HEK293 (cell line): ENCODE measurements around the gene SFTPA1.

Experiments used
- KLF8 ChIP-seq: fragments of 450-650 bp; formaldehyde crosslinking; IDR thresholded peaks from 2 replicates; pipeline ENCODE4 v1.5.1; 2016; ENCODE audit warnings: missing biosample characterization, missing genetic modification characterization
- KLF9 ChIP-seq: fragments of 450-650 bp; formaldehyde crosslinking; IDR thresholded peaks from 2 replicates; pipeline ENCODE4 v1.5.1; 2016; ENCODE audit warnings: missing biosample characterization, missing genetic modification characterization, low read depth
- YY1 ChIP-seq: fragments of 450-650 bp; formaldehyde crosslinking; IDR thresholded peaks from 2 replicates; pipeline ENCODE4 v1.5.1; 2018; ENCODE audit warnings: missing biosample characterization, missing genetic modification characterization
- ZNF121 ChIP-seq: fragments of 450-650 bp; formaldehyde crosslinking; IDR thresholded peaks from 2 replicates; pipeline ENCODE4 v1.5.1; 2016; ENCODE audit warnings: missing biosample characterization, missing genetic modification characterization
- ZNF133 ChIP-seq: fragments of 450-650 bp; formaldehyde crosslinking; IDR thresholded peaks from 2 replicates; pipeline ENCODE4 v1.5.1; 2016; ENCODE audit warnings: missing biosample characterization, missing genetic modification characterization
- ZNF174 ChIP-seq: fragments of 450-650 bp; formaldehyde crosslinking; IDR thresholded peaks from 2 replicates; pipeline ENCODE4 v1.5.0; 2017; ENCODE audit warnings: missing biosample characterization, mild to moderate bottlenecking, missing genetic modification characterization
- ZNF211 ChIP-seq: fragments of 450-650 bp; formaldehyde crosslinking; IDR thresholded peaks from 2 replicates; pipeline ENCODE4 v1.5.1; 2016; ENCODE audit warnings: low read depth, missing biosample characterization, missing genetic modification characterization
- ZNF560 ChIP-seq: fragments of 450-650 bp; formaldehyde crosslinking; IDR thresholded peaks from 2 replicates; pipeline ENCODE4 v1.5.1; 2017; ENCODE audit warnings: missing biosample characterization, missing genetic modification characterization, borderline replicate concordance
- ZNF768 ChIP-seq: fragments of 450-650 bp; formaldehyde crosslinking; IDR thresholded peaks from 2 replicates; pipeline ENCODE4 v1.5.1; 2018; ENCODE audit warnings: missing biosample characterization, mild to moderate bottlenecking, missing genetic modification characterization
- TF ChIP-seq, protein P1 (sequence below): fragments of 450-650 bp; formaldehyde crosslinking; IDR thresholded peaks from 2 replicates; pipeline ENCODE4 v1.5.1; 2016; ENCODE audit warnings: missing biosample characterization, missing genetic modification characterization
- TF ChIP-seq, protein P2 (sequence below): fragments of 450-650 bp; formaldehyde crosslinking; IDR thresholded peaks from 2 replicates; pipeline ENCODE4 v1.5.1; 2016; ENCODE audit warnings: missing biosample characterization, missing genetic modification characterization
- TF ChIP-seq, protein P3 (sequence below): fragments of 450-650 bp; formaldehyde crosslinking; IDR thresholded peaks from 2 replicates; pipeline ENCODE4 v1.5.1; 2016; ENCODE audit warnings: missing biosample characterization, missing genetic modification characterization
- TF ChIP-seq, protein P4 (sequence below): fragments of 450-650 bp; formaldehyde crosslinking; IDR thresholded peaks from 2 replicates; pipeline ENCODE4 v1.5.1; 2017; ENCODE audit warnings: missing biosample characterization, mild to moderate bottlenecking, missing genetic modification characterization, moderate library complexity
- TF ChIP-seq, protein P5 (sequence below): fragments of 450-650 bp; formaldehyde crosslinking; IDR thresholded peaks from 2 replicates; pipeline ENCODE4 v1.5.1; 2017; ENCODE audit warnings: missing biosample characterization, missing genetic modification characterization

DNA sequence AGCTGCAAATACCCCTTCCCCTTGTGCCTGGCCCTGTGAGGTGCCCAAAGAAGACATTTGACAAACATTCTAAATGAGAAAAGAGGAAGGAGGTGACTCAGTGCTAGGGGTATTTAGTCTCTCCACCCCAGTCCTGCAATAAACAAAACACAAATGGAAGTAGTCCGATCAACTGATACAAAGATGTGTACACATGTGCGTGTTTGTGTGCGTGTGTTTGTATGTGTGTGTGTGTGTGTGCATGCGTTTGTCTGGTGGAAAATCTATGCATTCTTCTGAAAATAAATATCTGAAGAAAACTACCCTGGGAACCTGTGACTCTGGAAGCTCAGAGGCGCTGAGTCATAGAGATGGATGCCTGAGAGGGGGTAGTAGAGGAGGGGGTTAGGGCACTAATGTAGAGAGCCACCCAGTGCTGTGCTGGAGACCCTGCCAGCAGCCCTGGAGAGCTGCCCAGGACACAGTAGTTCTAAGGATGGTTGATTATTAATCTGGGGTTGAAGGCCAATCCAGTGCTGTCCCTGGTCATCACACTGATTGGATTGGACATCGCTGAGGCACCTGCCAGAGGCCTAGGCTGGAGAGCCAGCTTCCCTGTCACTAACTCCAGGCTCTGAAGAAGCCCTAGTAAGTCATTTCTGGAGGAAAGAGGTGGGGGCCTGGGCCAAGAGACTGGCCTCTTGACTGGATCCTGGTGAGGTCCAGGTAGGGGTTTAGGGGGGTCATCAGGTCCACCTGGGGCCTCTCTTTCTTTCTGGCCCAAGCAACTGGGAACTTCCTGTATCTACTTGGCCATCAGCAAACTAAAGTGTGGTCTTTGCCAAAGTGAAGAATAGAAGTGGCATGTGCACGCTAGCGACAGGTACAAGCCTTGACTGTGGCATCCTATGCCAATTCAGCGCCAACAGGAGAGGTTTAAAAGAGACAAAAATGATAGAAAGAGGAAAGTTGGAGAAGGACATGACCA is 18.5 kb downstream of the SFTPA1 start:
- TF ChIP-seq ZNF211 (tag by site-specific recombination) (no peak), ZNF121 (tag by site-specific recombination) (no peak), KLF8 (tag by site-specific recombination) (no peak), ZNF133 (tag by site-specific recombination) (no peak), ZNF560 (tag by site-specific recombination) (no peak), ZNF768 (no peak), KLF9 (no peak), YY1 (tag by site-specific recombination) (no peak), ZNF174 (tag by site-specific recombination) (no peak)
- TF ChIP-seq, protein P1, sequence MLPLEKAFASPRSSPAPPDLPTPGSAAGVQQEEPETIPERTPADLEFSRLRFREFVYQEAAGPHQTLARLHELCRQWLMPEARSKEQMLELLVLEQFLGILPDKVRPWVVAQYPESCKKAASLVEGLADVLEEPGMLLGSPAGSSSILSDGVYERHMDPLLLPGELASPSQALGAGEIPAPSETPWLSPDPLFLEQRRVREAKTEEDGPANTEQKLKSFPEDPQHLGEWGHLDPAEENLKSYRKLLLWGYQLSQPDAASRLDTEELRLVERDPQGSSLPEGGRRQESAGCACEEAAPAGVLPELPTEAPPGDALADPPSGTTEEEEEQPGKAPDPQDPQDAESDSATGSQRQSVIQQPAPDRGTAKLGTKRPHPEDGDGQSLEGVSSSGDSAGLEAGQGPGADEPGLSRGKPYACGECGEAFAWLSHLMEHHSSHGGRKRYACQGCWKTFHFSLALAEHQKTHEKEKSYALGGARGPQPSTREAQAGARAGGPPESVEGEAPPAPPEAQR (tag by site-specific recombination) = no peak
- TF ChIP-seq, protein P2, sequence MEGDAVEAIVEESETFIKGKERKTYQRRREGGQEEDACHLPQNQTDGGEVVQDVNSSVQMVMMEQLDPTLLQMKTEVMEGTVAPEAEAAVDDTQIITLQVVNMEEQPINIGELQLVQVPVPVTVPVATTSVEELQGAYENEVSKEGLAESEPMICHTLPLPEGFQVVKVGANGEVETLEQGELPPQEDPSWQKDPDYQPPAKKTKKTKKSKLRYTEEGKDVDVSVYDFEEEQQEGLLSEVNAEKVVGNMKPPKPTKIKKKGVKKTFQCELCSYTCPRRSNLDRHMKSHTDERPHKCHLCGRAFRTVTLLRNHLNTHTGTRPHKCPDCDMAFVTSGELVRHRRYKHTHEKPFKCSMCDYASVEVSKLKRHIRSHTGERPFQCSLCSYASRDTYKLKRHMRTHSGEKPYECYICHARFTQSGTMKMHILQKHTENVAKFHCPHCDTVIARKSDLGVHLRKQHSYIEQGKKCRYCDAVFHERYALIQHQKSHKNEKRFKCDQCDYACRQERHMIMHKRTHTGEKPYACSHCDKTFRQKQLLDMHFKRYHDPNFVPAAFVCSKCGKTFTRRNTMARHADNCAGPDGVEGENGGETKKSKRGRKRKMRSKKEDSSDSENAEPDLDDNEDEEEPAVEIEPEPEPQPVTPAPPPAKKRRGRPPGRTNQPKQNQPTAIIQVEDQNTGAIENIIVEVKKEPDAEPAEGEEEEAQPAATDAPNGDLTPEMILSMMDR (tag by site-specific recombination) = no peak
- TF ChIP-seq, protein P3, sequence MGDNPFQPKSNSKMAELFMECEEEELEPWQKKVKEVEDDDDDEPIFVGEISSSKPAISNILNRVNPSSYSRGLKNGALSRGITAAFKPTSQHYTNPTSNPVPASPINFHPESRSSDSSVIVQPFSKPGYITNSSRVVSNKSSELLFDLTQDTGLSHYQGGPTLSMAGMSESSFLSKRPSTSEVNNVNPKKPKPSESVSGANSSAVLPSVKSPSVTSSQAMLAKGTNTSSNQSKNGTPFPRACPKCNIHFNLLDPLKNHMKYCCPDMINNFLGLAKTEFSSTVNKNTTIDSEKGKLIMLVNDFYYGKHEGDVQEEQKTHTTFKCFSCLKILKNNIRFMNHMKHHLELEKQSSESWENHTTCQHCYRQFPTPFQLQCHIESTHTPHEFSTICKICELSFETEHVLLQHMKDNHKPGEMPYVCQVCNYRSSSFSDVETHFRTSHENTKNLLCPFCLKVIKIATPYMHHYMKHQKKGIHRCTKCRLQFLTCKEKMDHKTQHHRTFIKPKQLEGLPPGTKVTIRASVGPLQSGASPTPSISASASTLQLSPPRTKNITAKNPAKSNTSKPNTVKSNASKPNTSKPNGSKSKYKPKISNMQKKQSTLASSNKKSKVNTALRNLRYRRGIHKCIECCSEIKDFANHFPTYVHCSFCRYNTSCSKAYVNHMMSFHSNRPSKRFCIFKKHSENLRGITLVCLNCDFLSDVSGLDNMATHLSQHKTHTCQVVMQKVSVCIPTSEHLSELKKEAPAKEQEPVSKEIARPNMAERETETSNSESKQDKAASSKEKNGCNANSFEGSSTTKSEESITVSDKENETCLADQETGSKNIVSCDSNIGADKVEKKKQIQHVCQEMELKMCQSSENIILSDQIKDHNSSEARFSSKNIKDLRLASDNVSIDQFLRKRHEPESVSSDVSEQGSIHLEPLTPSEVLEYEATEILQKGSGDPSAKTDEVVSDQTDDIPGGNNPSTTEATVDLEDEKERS = no peak
- TF ChIP-seq, protein P4, sequence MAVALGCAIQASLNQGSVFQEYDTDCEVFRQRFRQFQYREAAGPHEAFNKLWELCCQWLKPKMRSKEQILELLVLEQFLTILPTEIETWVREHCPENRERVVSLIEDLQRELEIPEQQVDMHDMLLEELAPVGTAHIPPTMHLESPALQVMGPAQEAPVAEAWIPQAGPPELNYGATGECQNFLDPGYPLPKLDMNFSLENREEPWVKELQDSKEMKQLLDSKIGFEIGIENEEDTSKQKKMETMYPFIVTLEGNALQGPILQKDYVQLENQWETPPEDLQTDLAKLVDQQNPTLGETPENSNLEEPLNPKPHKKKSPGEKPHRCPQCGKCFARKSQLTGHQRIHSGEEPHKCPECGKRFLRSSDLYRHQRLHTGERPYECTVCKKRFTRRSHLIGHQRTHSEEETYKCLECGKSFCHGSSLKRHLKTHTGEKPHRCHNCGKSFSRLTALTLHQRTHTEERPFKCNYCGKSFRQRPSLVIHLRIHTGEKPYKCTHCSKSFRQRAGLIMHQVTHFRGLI (tag by site-specific recombination) = no peak
- TF ChIP-seq, protein P5, sequence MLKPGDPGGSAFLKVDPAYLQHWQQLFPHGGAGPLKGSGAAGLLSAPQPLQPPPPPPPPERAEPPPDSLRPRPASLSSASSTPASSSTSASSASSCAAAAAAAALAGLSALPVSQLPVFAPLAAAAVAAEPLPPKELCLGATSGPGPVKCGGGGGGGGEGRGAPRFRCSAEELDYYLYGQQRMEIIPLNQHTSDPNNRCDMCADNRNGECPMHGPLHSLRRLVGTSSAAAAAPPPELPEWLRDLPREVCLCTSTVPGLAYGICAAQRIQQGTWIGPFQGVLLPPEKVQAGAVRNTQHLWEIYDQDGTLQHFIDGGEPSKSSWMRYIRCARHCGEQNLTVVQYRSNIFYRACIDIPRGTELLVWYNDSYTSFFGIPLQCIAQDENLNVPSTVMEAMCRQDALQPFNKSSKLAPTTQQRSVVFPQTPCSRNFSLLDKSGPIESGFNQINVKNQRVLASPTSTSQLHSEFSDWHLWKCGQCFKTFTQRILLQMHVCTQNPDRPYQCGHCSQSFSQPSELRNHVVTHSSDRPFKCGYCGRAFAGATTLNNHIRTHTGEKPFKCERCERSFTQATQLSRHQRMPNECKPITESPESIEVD = no peak
